Endothelial cell of umbilical vein (primary cell): ENCODE measurements around the gene BLOC1S3. TPM values are rescaled to one million over a fixed set of nuclear protein-coding genes. Genes with fewer than 3 reads are reported as not detected.

Experiments
- BruUV-seq: library from RNA; stranded (reverse); fragments of 400-500 nt; replicated peaks from 2 replicates; lab custom pipeline; 2021; lab: Mats Ljungman, UMichigan
- CTCF ChIA-PET: fragments of 300-600, 350-600 bp; sonication (Branson Sonifier 250); formaldehyde crosslinking; loops from one replicate; lab custom pipeline; 2021; ENCODE audit warnings: antibody characterized with exemption, inconsistent platforms; lab: Charles Lee
- POLR2A ChIA-PET: fragments of 300-600, 350-600 bp; sonication (Branson Sonifier 250); formaldehyde crosslinking; loops from one replicate; lab custom pipeline; 2021; ENCODE audit warnings: antibody characterized with exemption, inconsistent platforms; lab: Charles Lee
- DNase-seq: peaks from one replicate; pipeline ENCODE4 v3.0.0-alpha.2; 2011; ENCODE audit warnings: low read depth, low spot score
- FAIRE-seq: peaks from 2 replicates; lab custom pipeline; 2011; peaks lifted over from hg19 to GRCh38; lab: Jason Lieb, UNC
- H2AFZ ChIP-seq: 2 replicates; pipeline ENCODE4 v1.6.0; 2012; ENCODE audit warnings: low read depth, low read length, control low read depth, inconsistent platforms
- H3K27ac ChIP-seq: 2 replicates; pipeline ENCODE4 v1.5.1; 2011; ENCODE audit warnings: low read depth, mild to moderate bottlenecking, control low read depth, low read length, moderate library complexity; ENCODE audit not compliant: insufficient read depth
- H3K27me3 ChIP-seq, 2 experiments: 2 replicates each; pipeline versions ENCODE4 v1.6.0 to v1.6.1; 2011; ENCODE audit warnings: low read length in 2 of 2, mixed read lengths in 1 of 2; ENCODE audit not compliant: control insufficient read depth in 2 of 2, insufficient read depth in 2 of 2
- H3K36me3 ChIP-seq, 2 experiments: 2 replicates in 1 of 2; 3 replicates in 1 of 2; pipeline ENCODE4 v1.5.1; 2011; ENCODE audit warnings: low read length in 2 of 2, mild to moderate bottlenecking in 1 of 2, moderate library complexity in 1 of 2; ENCODE audit not compliant: control insufficient read depth in 2 of 2, insufficient read depth in 2 of 2; ENCODE audit errors: extremely low read depth in 1 of 2
- H3K4me1 ChIP-seq: 3 replicates; pipeline ENCODE4 v1.5.1; 2011; ENCODE audit warnings: mild to moderate bottlenecking, low read length; ENCODE audit not compliant: control insufficient read depth, insufficient read depth; ENCODE audit errors: extremely low read depth
- H3K4me2 ChIP-seq: 2 replicates; pipeline ENCODE4 v1.6.1; 2011; ENCODE audit warnings: low read length, control low read depth, mixed read lengths; ENCODE audit not compliant: insufficient read depth
- H3K4me3 ChIP-seq, 3 experiments: fragments of 200-600 bp in 1 of 3; sonication (generic), shearing (Covaris generic) in 1 of 3; replicated peaks in 1 of 3; 2 replicates each; pipeline ENCODE4 v1.5.1; 2011 to 2016; ENCODE audit warnings: control low read depth in 3 of 3, low read length in 3 of 3, mild to moderate bottlenecking in 2 of 3, inconsistent platforms in 1 of 3, low read depth in 1 of 3, moderate library complexity in 1 of 3; ENCODE audit not compliant: insufficient read depth in 1 of 3
- H3K79me2 ChIP-seq: 2 replicates; pipeline ENCODE4 v1.6.0; 2012; ENCODE audit warnings: low read length, inconsistent platforms; ENCODE audit not compliant: control insufficient read depth, insufficient read depth
- H3K9ac ChIP-seq: replicated peaks from 2 replicates; pipeline ENCODE3; 2011; ENCODE audit warnings: low read length, control low read depth; ENCODE audit not compliant: insufficient read depth; ENCODE audit errors: extremely low read depth
- H3K9me1 ChIP-seq: replicated peaks from 3 replicates; pipeline ENCODE4 v1.6.0; 2011; ENCODE audit warnings: mild to moderate bottlenecking, low read length; ENCODE audit not compliant: control insufficient read depth, insufficient read depth; ENCODE audit errors: extremely low read depth
- H3K9me3 ChIP-seq: replicated peaks from 2 replicates; pipeline ENCODE4 v1.5.1; 2012; ENCODE audit warnings: low read length, inconsistent platforms; ENCODE audit not compliant: control insufficient read depth, insufficient read depth
- H4K20me1 ChIP-seq: replicated peaks from 2 replicates; pipeline ENCODE3; 2011; ENCODE audit warnings: mild to moderate bottlenecking, low read length; ENCODE audit not compliant: control insufficient read depth, insufficient read depth; ENCODE audit errors: extremely low read depth
- CTCF ChIP-seq, 2 donors: IDR thresholded peaks; 1 replicate in 1 of 2; 2 replicates in 1 of 2; pipeline ENCODE4 v1.5.1; 2011; ENCODE audit warnings: low read length in 2 of 2, mild to moderate bottlenecking in 2 of 2, moderate library complexity in 2 of 2, control low read depth in 1 of 2, inconsistent platforms in 1 of 2, low read depth in 1 of 2; ENCODE audit not compliant: insufficient read depth in 1 of 2; ENCODE audit errors: extremely low read depth in 1 of 2
- EZH2 ChIP-seq: IDR thresholded peaks from 2 replicates; pipeline ENCODE4 v1.6.1; 2012; ENCODE audit warnings: borderline replicate concordance, low read depth, mild to moderate bottlenecking, moderate library complexity, low read length, inconsistent platforms; ENCODE audit not compliant: severe bottlenecking
- FOS ChIP-seq: IDR thresholded peaks from 2 replicates; pipeline ENCODE4 v1.6.1; 2011; ENCODE audit warnings: mild to moderate bottlenecking, low read length, moderate library complexity, borderline replicate concordance; ENCODE audit not compliant: insufficient read depth
- GATA2 ChIP-seq: IDR thresholded peaks from 2 replicates; pipeline ENCODE4 v1.7.0; 2011; ENCODE audit warnings: low read depth, mild to moderate bottlenecking, moderate library complexity, mixed read lengths, low read length; ENCODE audit not compliant: insufficient read length, insufficient read depth
- JUN ChIP-seq: IDR thresholded peaks from 2 replicates; pipeline ENCODE4 v1.6.1; 2011; ENCODE audit warnings: borderline replicate concordance, low read depth; ENCODE audit not compliant: insufficient read length, insufficient read depth
- MAX ChIP-seq: IDR thresholded peaks from 2 replicates; pipeline ENCODE4 v1.6.1; 2011; ENCODE audit not compliant: insufficient read depth, insufficient read length
- MYC ChIP-seq: IDR thresholded peaks from one replicate; pipeline ENCODE4 v1.6.1; 2011; ENCODE audit warnings: mild to moderate bottlenecking, low read depth, low read length
- POLR2A ChIP-seq: IDR thresholded peaks from 2 replicates; pipeline ENCODE4 v1.6.1; 2012; ENCODE audit warnings: low read depth, mild to moderate bottlenecking, control low read depth, low read length
- POLR2AphosphoS5 ChIP-seq: IDR thresholded peaks from 2 replicates; pipeline ENCODE4 v1.6.1; 2012; ENCODE audit warnings: low read depth, mild to moderate bottlenecking, control low read depth, low read length, moderate library complexity; ENCODE audit not compliant: insufficient read depth
- dilution Hi-C: fragments of 300-500 bp; cut with MboI; formaldehyde crosslinking; loops from one replicate; pipeline ENCODE4 v1.15.0; 2019; ENCODE audit warnings: low sequenced_read_pairs; ENCODE audit not compliant: extremely low pct_ligation_motif_present
- intact Hi-C: fragments of 100-400 bp; cut with micrococcal nuclease; formaldehyde crosslinking; loops from one replicate; pipeline ENCODE4 v1.10.0; 2022
- polyA plus RNA-seq, 4 experiments: library from polyadenylated mRNA; depleted of rRNA in 3 of 4; stranded (reverse) in 3 of 4; unstranded in 1 of 4; fragments of >200 nt; gene quantifications; 2 replicates each; pipeline versions ENCODE4 v1.2.1 to v1.2.3, GENCODE V29; 2011 to 2012; ENCODE audit warnings: missing spikeins in 1 of 4
- total RNA-seq: library from RNA; stranded (reverse); gene quantifications from 2 replicates; pipeline ENCODE4 v1.2.3, GENCODE V29; 2021

Gene BLOC1S3
- total and polyA plus RNA-seq, 2 donors (not counting 3 experiments of a cell fraction or from before 2014, with no cell fraction given): 13.6 to 17.4 TPM

GRCh38 chr19:45159971-45160324, 18.6 kb upstream of the BLOC1S3 start:
- no peak overlapping the region for H3K4me2 ChIP-seq
- H3K9ac ChIP-seq: no peak overlapping the region
- dilution Hi-C loops (no loop called here), intact Hi-C loops (no loop called here)
- no peaks in the 10 kb centered on the region for H3K36me3 ChIP-seq
- DNase-seq (no peak), FAIRE-seq (no peak)
- no peaks in the 10 kb centered on the region for H3K79me2 ChIP-seq
- H3K9me1 ChIP-seq: no peaks in the 10 kb centered on the region
- H2AFZ ChIP-seq: no peak overlapping the region
- CTCF ChIA-PET: no interaction called here
- H3K4me1 ChIP-seq: peaks cover 6% of the 10 kb centered on the region
- no peaks in the 10 kb centered on the region for H4K20me1 ChIP-seq
- TF ChIP-seq POLR2A (no peak), FOS (no peak), JUN (no peak), EZH2 (no peak), CTCF (IDR thresholded peaks at IDR 0.05; ENCODE audit: extremely low read depth in 1 of 2, insufficient read depth in 1 of 2, low read depth in 1 of 2, low read length in 2 of 2) (no peak), GATA2 (no peak), MYC (no peak), POLR2AphosphoS5 (no peak), MAX (no peak)
- POLR2A ChIA-PET: no interaction called here
- no peak overlapping the region for H3K4me3 ChIP-seq
- BruUV-seq: no TSS peak
- no peaks in the 10 kb centered on the region for H3K27me3 ChIP-seq
- no peaks in the 10 kb centered on the region for H3K9me3 ChIP-seq
- H3K27ac ChIP-seq: no peak overlapping the region
